MM.1S (cell line): ENCODE measurements around the gene FARP1.

Experiments
- EZH2 ChIP-seq: fragments of 300-600 bp; sonication (generic); optimal IDR thresholded peaks from 2 replicates; pipeline ENCODE3; 2017; ENCODE audit warnings: low read depth, mild to moderate bottlenecking, antibody characterized with exemption, low read length, mixed read lengths
- EZH2phosphoT487 ChIP-seq: fragments of 300-600 bp; sonication (generic); IDR thresholded peaks from 2 replicates; pipeline ENCODE4 v1.6.1; 2018; ENCODE audit warnings: antibody characterized with exemption, low read length
- TF ChIP-seq, protein P1 (sequence below): fragments of 300-600 bp; sonication (generic); IDR thresholded peaks from 2 replicates; pipeline ENCODE4 v1.5.1; 2016; ENCODE audit warnings: antibody characterized with exemption, low read length, mixed read lengths

- TF ChIP-seq, protein P1, sequence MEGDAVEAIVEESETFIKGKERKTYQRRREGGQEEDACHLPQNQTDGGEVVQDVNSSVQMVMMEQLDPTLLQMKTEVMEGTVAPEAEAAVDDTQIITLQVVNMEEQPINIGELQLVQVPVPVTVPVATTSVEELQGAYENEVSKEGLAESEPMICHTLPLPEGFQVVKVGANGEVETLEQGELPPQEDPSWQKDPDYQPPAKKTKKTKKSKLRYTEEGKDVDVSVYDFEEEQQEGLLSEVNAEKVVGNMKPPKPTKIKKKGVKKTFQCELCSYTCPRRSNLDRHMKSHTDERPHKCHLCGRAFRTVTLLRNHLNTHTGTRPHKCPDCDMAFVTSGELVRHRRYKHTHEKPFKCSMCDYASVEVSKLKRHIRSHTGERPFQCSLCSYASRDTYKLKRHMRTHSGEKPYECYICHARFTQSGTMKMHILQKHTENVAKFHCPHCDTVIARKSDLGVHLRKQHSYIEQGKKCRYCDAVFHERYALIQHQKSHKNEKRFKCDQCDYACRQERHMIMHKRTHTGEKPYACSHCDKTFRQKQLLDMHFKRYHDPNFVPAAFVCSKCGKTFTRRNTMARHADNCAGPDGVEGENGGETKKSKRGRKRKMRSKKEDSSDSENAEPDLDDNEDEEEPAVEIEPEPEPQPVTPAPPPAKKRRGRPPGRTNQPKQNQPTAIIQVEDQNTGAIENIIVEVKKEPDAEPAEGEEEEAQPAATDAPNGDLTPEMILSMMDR = no peak
- no peak for TF ChIP-seq EZH2
- no peak for TF ChIP-seq EZH2phosphoT487
These were observed 154.9 kb downstream of the FARP1 start for GRCh38 chr13:98297745-98298144.
